ENCODE data around the gene PRDX5.

DNA sequence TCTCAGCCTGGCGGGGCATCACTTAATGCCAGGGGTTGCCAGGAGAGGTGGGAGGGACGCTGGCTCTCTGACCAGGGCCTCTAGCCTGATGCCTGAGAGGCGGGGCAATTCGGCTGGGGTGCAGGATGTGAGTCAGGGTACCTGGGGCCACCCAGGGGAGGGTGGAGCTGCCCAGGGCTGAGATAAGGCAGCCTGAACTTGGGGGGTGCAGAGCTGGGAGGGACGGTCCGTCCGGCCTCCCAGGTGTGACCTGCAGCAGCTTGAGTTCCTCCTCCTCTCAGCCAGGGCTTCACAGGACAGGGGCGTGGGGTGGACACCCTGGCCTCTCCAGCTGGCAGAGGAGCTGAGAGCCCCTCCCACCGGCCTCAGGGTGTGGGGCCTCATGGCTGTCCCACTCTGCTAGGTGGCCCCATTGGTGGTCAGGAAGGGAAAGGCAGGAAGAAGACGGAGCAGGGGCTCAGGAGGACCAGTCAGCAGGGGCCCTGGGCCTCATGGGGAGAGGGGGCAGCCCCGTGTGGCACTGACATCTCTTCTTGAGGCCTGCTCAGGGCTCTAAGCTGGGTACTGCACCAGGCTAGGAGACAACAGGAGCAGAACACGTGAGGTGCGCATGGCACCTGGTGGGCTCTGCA lies 40.1 kb downstream of the PRDX5 start:
- TF ChIP-seq, protein P1, sequence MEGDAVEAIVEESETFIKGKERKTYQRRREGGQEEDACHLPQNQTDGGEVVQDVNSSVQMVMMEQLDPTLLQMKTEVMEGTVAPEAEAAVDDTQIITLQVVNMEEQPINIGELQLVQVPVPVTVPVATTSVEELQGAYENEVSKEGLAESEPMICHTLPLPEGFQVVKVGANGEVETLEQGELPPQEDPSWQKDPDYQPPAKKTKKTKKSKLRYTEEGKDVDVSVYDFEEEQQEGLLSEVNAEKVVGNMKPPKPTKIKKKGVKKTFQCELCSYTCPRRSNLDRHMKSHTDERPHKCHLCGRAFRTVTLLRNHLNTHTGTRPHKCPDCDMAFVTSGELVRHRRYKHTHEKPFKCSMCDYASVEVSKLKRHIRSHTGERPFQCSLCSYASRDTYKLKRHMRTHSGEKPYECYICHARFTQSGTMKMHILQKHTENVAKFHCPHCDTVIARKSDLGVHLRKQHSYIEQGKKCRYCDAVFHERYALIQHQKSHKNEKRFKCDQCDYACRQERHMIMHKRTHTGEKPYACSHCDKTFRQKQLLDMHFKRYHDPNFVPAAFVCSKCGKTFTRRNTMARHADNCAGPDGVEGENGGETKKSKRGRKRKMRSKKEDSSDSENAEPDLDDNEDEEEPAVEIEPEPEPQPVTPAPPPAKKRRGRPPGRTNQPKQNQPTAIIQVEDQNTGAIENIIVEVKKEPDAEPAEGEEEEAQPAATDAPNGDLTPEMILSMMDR (IDR thresholded peaks at IDR 0.05; ENCODE audit: low read depth, low read length, missing input control): no peak
- TF ChIP-seq, protein P2, sequence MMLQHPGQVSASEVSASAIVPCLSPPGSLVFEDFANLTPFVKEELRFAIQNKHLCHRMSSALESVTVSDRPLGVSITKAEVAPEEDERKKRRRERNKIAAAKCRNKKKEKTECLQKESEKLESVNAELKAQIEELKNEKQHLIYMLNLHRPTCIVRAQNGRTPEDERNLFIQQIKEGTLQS (IDR thresholded peaks at IDR 0.05): no peak
- no peak for TF ChIP-seq FOXA2 (IDR thresholded peaks at IDR 0.05)
- TF ChIP-seq FOXA1 (IDR thresholded peaks at IDR 0.05): no peak
- TF ChIP-seq GABPA (IDR thresholded peaks at IDR 0.05 in 1 of 2, conservative IDR thresholded peaks at IDR 0.05 in 1 of 2): no peak
- no peak for TF ChIP-seq HNF4G (IDR thresholded peaks at IDR 0.05)
- TF ChIP-seq TAF1 (conservative IDR thresholded peaks at IDR 0.05): no peak
